CD8-positive, alpha-beta memory T cell (primary cell): Measurements from ENCODE around the gene TBC1D24. TPM values are rescaled to one million over a fixed set of nuclear protein-coding genes. Genes with fewer than 3 reads are reported as not detected.

ENCODE experiments used
- CTCF ChIA-PET: fragments of 350-600 bp; sonication (Branson Sonifier 250); formaldehyde crosslinking; loops from one replicate; lab custom pipeline; 2021; ENCODE audit warnings: antibody characterized with exemption; lab: Charles Lee
- POLR2A ChIA-PET: fragments of 350-600 bp; sonication (Branson Sonifier 250); formaldehyde crosslinking; loops from one replicate; lab custom pipeline; 2021; ENCODE audit warnings: antibody characterized with exemption; lab: Charles Lee
- DNase-seq, 5 donors: peaks; one replicate each; pipeline versions ENCODE4 v3.0.0 to v3.0.0-alpha.2; 2020 to 2022; ENCODE audit warnings: mixed read lengths in 1 of 5
- H3K27ac ChIP-seq: one replicate; pipeline ENCODE4 v1.7.0; 2013; ENCODE audit warnings: low read depth, mild to moderate bottlenecking, low read length, moderate library complexity
- H3K27me3 ChIP-seq: 2 replicates; pipeline ENCODE4 v1.7.0; 2013; ENCODE audit warnings: low read length, mild to moderate bottlenecking; ENCODE audit not compliant: insufficient read depth, poor library complexity, severe bottlenecking
- H3K36me3 ChIP-seq: 2 replicates; pipeline ENCODE4 v1.7.0; 2013; ENCODE audit warnings: mild to moderate bottlenecking, low read length, moderate library complexity; ENCODE audit not compliant: insufficient read depth
- H3K4me1 ChIP-seq: 2 replicates; pipeline ENCODE4 v1.7.0; 2013; ENCODE audit warnings: mild to moderate bottlenecking, low read length, moderate library complexity; ENCODE audit not compliant: insufficient read depth
- H3K4me3 ChIP-seq: 2 replicates; pipeline ENCODE4 v1.7.0; 2013; ENCODE audit warnings: mild to moderate bottlenecking, low read length
- H3K9me3 ChIP-seq: 2 replicates; pipeline ENCODE4 v1.7.0; 2013; ENCODE audit warnings: mild to moderate bottlenecking, low read length
- H3K27ac Mint-ChIP-seq, 8 donors: one replicate each; pipeline ENCODE4 v1.8.0; 2020 to 2021; ENCODE audit warnings: mixed read lengths in 8 of 8, mild to moderate bottlenecking in 6 of 8, inconsistent platforms in 3 of 8, moderate library complexity in 3 of 8
- H3K27me3 Mint-ChIP-seq, 2 donors: one replicate each; pipeline ENCODE4 v1.8.0; 2020 to 2021; ENCODE audit warnings: mixed read lengths in 2 of 2, mild to moderate bottlenecking in 1 of 2, moderate library complexity in 1 of 2
- H3K36me3 Mint-ChIP-seq, 3 donors: one replicate each; pipeline ENCODE4 v1.8.0; 2020 to 2021; ENCODE audit warnings: mixed read lengths in 3 of 3, inconsistent platforms in 1 of 3, mild to moderate bottlenecking in 1 of 3
- H3K4me1 Mint-ChIP-seq, 3 donors: one replicate each; pipeline ENCODE4 v1.8.0; 2020 to 2021; ENCODE audit warnings: mixed read lengths in 3 of 3, inconsistent platforms in 1 of 3, mild to moderate bottlenecking in 1 of 3
- H3K4me3 Mint-ChIP-seq, 7 donors: one replicate each; pipeline ENCODE4 v1.8.0; 2020 to 2021; ENCODE audit warnings: mixed read lengths in 7 of 7, mild to moderate bottlenecking in 6 of 7, moderate library complexity in 4 of 7, inconsistent platforms in 2 of 7
- H3K9me3 Mint-ChIP-seq, 5 donors: one replicate each; pipeline ENCODE4 v1.8.0; 2020 to 2022; ENCODE audit warnings: mixed read lengths in 5 of 5, mild to moderate bottlenecking in 3 of 5, moderate library complexity in 2 of 5, inconsistent platforms in 1 of 5
- polyA plus RNA-seq: library from polyadenylated mRNA; unstranded; fragments of 300-500 nt; fragmentation: Illumina TruSeq; gene quantifications from one replicate; pipeline ENCODE4 v1.2.3, GENCODE V29; 2021
- total RNA-seq, 2 experiments: library from RNA; stranded (reverse); gene quantifications; one replicate each; pipeline ENCODE4 v1.2.3, GENCODE V29; 2021

Gene TBC1D24
- total and polyA plus RNA-seq, 3 experiments from 2014 or later = 3.5 to 32.7 (median 28.3) TPM

- H3K36me3 Mint-ChIP-seq = peaks cover 0 to 23% (median 0%) of the 10 kb centered on the region in 3 donors
- ChIA-PET POLR2A (no interaction called here), CTCF (interaction anchor here (1.3 to 1.4 kb wide), 2 partner anchors 9 to 10 kb away, joined by 3 to 6 read pairs; no protein-coding TSS in a partner anchor)
- peak in 1 of 5 donors; percentile 47 for DNase-seq
- Histone ChIP-seq H3K27me3 (no peaks in the 10 kb centered on the region), H3K4me1 (peaks cover 36% of the 10 kb centered on the region), H3K9me3 (no peaks in the 10 kb centered on the region), H3K36me3 (no peaks in the 10 kb centered on the region), H3K27ac (peak overlapping the region; percentile 86), H3K4me3 (no peak overlapping the region)
- H3K4me3 Mint-ChIP-seq = peak overlapping the region; percentile 16 to 97 (median 91)
- H3K27ac Mint-ChIP-seq = peak overlapping the region; percentile 90 to 99 (median 96)
- H3K4me1 Mint-ChIP-seq = peaks cover 36 to 42% (median 40%) of the 10 kb centered on the region in 3 donors
- H3K27me3 Mint-ChIP-seq = peaks cover 0 to 6% of the 10 kb centered on the region in 2 donors
- H3K9me3 Mint-ChIP-seq = no peaks in the 10 kb centered on the region
Measured at GRCh38 chr16:2511996-2512734, 37.2 kb downstream of the TBC1D24 start.

GRCh38 chr16:2512735-2513404, 37.9 kb downstream of the TBC1D24 start:
- Histone ChIP-seq H3K27me3 (no peaks in the 10 kb centered on the region), H3K4me3 (peak overlapping the region; percentile 74), H3K36me3 (no peaks in the 10 kb centered on the region), H3K27ac (peak overlapping the region; percentile 86), H3K4me1 (peaks cover 41% of the 10 kb centered on the region), H3K9me3 (no peaks in the 10 kb centered on the region)
- Mint-ChIP-seq H3K36me3 (peaks cover 0 to 28% (median 0%) of the 10 kb centered on the region in 3 donors), H3K9me3 (no peaks in the 10 kb centered on the region), H3K27me3 (peaks cover 0 to 6% of the 10 kb centered on the region in 2 donors), H3K4me3 (peak overlapping the region; percentile 88 to 97 (median 91)), H3K4me1 (peaks cover 43 to 49% (median 47%) of the 10 kb centered on the region in 3 donors), H3K27ac (peak overlapping the region; percentile 91 to 99 (median 96))
- ChIA-PET POLR2A (interaction anchor here (0.6 to 2.3 kb wide), 6 partner anchors 19 to 1093 kb away, joined by 3 to 29 read pairs (median 4); partner anchors contain the start of genes CEMP1, ECI1 and PDPK1), CTCF (interaction anchor here (1.4 to 2.9 kb wide), 2 partner anchors 11 to 20 kb away, joined by 6 to 10 read pairs; no protein-coding TSS in a partner anchor)
- peak in 3 of 5 donors; percentile 19 to 67 (median 60) for DNase-seq

GRCh38 chr16:2513405-2514332, 38.7 kb downstream of the TBC1D24 start, which contains the start of gene ATP6V0C:
ATP6V0C (plus strand) TSS chr16:2513952; CDS start chr16:2514104, 152 bp downstream.
- Histone ChIP-seq H3K4me3 (peak within 1 kb of the TSS; percentile 87), H3K27ac (peak within 1 kb of the TSS; percentile 86), H3K4me1 (peaks cover 49% of the 10 kb centered on the region), H3K27me3 (no peaks in the 10 kb centered on the region), H3K36me3 (no peaks in the 10 kb centered on the region), H3K9me3 (no peaks in the 10 kb centered on the region)
- Mint-ChIP-seq H3K4me3 (peak within 1 kb of the TSS; percentile 90 to 97 (median 94)), H3K4me1 (peaks cover 50 to 57% (median 51%) of the 10 kb centered on the region in 3 donors), H3K27ac (peak within 1 kb of the TSS; percentile 95 to 99 (median 98)), H3K36me3 (peaks cover 0 to 31% (median 0%) of the 10 kb centered on the region in 3 donors), H3K27me3 (peaks cover 0 to 6% of the 10 kb centered on the region in 2 donors), H3K9me3 (no peaks in the 10 kb centered on the region)
- POLR2A ChIA-PET = interaction anchor here (0.6 to 2.3 kb wide), 8 partner anchors 18 to 1094 kb away, joined by 3 to 29 read pairs (median 4); partner anchors contain the start of genes CEMP1, ECI1 and PDPK1
- CTCF ChIA-PET = interaction anchor here (0.6 to 2.9 kb wide), 5 partner anchors 12 to 319 kb away, joined by 3 to 10 read pairs (median 4); partner anchors contain the start of gene PDPK1
- peak; percentile 88 to 94 (median 94) for DNase-seq

- CTCF ChIA-PET = interaction anchor here (0.6 to 2.9 kb wide), 4 partner anchors 14 to 320 kb away, joined by 3 to 10 read pairs (median 4); partner anchors contain the start of gene PDPK1
- H3K27ac ChIP-seq = peak overlapping the region; percentile 86
- Mint-ChIP-seq H3K27ac (peak overlapping the region; percentile 92 to 99 (median 95)), H3K4me1 (peaks cover 52 to 66% (median 57%) of the 10 kb centered on the region in 3 donors), H3K27me3 (peaks cover 0 to 6% of the 10 kb centered on the region in 2 donors), H3K4me3 (peak overlapping the region; percentile 90 to 97 (median 93)), H3K36me3 (peaks cover 0 to 37% (median under 1%) of the 10 kb centered on the region in 3 donors), H3K9me3 (no peaks in the 10 kb centered on the region)
- no peaks in the 10 kb centered on the region for H3K27me3 ChIP-seq
- peak overlapping the region; percentile 87 for H3K4me3 ChIP-seq
- H3K4me1 ChIP-seq = peaks cover 57% of the 10 kb centered on the region
- H3K36me3 ChIP-seq = peaks cover 6% of the 10 kb centered on the region
- H3K9me3 ChIP-seq = no peaks in the 10 kb centered on the region
- peak in 4 of 5 donors; percentile 39 to 71 (median 49) for DNase-seq
- POLR2A ChIA-PET = interaction anchor here (1.0 to 2.3 kb wide), 4 partner anchors 17 to 23 kb away, joined by 4 to 29 read pairs (median 8); partner anchors contain the start of genes CEMP1 and PDPK1
Measured at GRCh38 chr16:2514333-2515179, 39.6 kb downstream of the TBC1D24 start.

- H3K27ac ChIP-seq = peak overlapping the region; percentile 86
- no peaks in the 10 kb centered on the region for H3K9me3 ChIP-seq
- no peaks in the 10 kb centered on the region for H3K27me3 ChIP-seq
- no peak for DNase-seq
- H3K27me3 Mint-ChIP-seq = peaks cover 0 to 8% of the 10 kb centered on the region in 2 donors
- H3K9me3 Mint-ChIP-seq = no peaks in the 10 kb centered on the region
- H3K36me3 ChIP-seq = peaks cover 7% of the 10 kb centered on the region
- H3K36me3 Mint-ChIP-seq = peaks cover 0 to 41% (median 4%) of the 10 kb centered on the region in 3 donors
- H3K4me3 Mint-ChIP-seq = peak overlapping the region; percentile 88 to 97 (median 93)
- peaks cover 58 to 71% (median 62%) of the 10 kb centered on the region in 3 donors for H3K4me1 Mint-ChIP-seq
- ChIA-PET POLR2A (interaction anchor here (0.5 to 2.3 kb wide), 5 partner anchors 17 to 30 kb away, joined by 4 to 29 read pairs (median 6); partner anchors contain the start of genes CEMP1 and PDPK1), CTCF (interaction anchor here (1.3 to 2.9 kb wide), 4 partner anchors 14 to 320 kb away, joined by 4 to 10 read pairs (median 4); partner anchors contain the start of gene PDPK1)
- H3K27ac Mint-ChIP-seq = peak overlapping the region; percentile 92 to 99 (median 95)
- peak overlapping the region; percentile 87 for H3K4me3 ChIP-seq
- peaks cover 61% of the 10 kb centered on the region for H3K4me1 ChIP-seq
Measured at GRCh38 chr16:2515180-2515851, 40.4 kb downstream of the TBC1D24 start.
